Peyer's patch (tissue), 4 donors: ENCODE results near the gene PIR. TPM values are rescaled to one million over a fixed set of nuclear protein-coding genes. Genes with fewer than 3 reads are reported as not detected.

ENCODE experiments used
- DNase-seq, 3 donors: peaks; one replicate each; pipeline ENCODE4 v3.0.0-alpha.2; 2017 to 2019
- H3K27ac ChIP-seq, 4 donors: fragments of 200-600 bp; sonication (generic); one replicate each; pipeline ENCODE4 v1.5.1; 2016 to 2019
- H3K27me3 ChIP-seq, 2 donors: fragments of 200-600 bp; sonication (generic); one replicate each; pipeline ENCODE4 v1.5.1; 2019
- H3K36me3 ChIP-seq, 3 donors: fragments of 200-600 bp; sonication (generic); one replicate each; pipeline ENCODE4 v1.5.1; 2016 to 2019
- H3K4me1 ChIP-seq, 4 donors: fragments of 200-600 bp; sonication (generic); one replicate each; pipeline ENCODE4 v1.5.1; 2016 to 2019
- H3K4me3 ChIP-seq, 4 donors: fragments of 200-600 bp; sonication (generic); 1 replicate in 3 of 4; 2 replicates in 1 of 4; pipeline ENCODE4 v1.5.1; 2016 to 2019; ENCODE audit warnings: mild to moderate bottlenecking in 1 of 4
- H3K9me3 ChIP-seq, 4 donors: fragments of 200-600 bp; sonication (generic); one replicate each; pipeline ENCODE4 v1.5.1; 2016 to 2019; ENCODE audit warnings: mild to moderate bottlenecking in 1 of 4
- POLR2A ChIP-seq, 2 donors: fragments of 450-650 bp; IDR thresholded peaks; one replicate each; pipeline ENCODE4 v1.5.1; 2017; ENCODE audit warnings: antibody characterized with exemption in 2 of 2, mild to moderate bottlenecking in 2 of 2, moderate library complexity in 2 of 2
- total RNA-seq, 4 donors: library from RNA; depleted of rRNA; stranded (reverse); fragments of >200 nt; gene quantifications; one replicate each; pipeline ENCODE4 v1.1.0, GENCODE V29; 2016
- TF ChIP-seq, protein P1 (sequence below), 6 experiments: fragments of 450-650 bp in 4 of 6; fragments of 200-600 bp in 2 of 6; sonication (generic) in 1 of 6; IDR thresholded peaks; one replicate each; pipeline ENCODE4 v1.5.1; 2017 to 2019; ENCODE audit warnings: antibody characterized with exemption in 6 of 6, mild to moderate bottlenecking in 3 of 6, moderate library complexity in 1 of 6

Gene PIR
- total RNA-seq, 4 donors from 2014 or later = 5.7 to 23.1 (median 15.8) TPM

DNA sequence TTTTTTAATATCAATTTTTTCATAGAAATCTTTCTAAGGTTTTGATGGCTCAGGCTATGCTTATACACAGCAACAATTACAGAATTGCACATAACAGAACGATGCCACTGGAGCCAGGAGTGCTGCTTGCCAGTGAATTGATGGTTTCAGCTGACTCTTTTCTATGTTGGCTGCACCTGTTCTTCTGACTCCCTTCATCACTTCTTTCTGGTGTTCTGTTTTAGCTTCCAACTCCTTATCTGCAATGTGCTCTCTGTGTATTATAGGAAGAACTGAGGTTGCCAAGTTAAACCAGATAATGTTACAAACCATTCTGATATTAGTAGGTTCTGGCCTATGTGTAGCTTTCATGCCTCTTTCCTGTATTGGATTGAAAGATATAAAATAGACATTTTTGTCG lies 97.3 kb downstream of the PIR start:
- Histone ChIP-seq H3K36me3 (no peaks in the 10 kb centered on the region), H3K4me3 (no peak overlapping the region), H3K27me3 (no peaks in the 10 kb centered on the region), H3K9me3 (no peaks in the 10 kb centered on the region), H3K27ac (no peak overlapping the region), H3K4me1 (no peaks in the 10 kb centered on the region)
- DNase-seq = no peak
- TF ChIP-seq, protein P1, sequence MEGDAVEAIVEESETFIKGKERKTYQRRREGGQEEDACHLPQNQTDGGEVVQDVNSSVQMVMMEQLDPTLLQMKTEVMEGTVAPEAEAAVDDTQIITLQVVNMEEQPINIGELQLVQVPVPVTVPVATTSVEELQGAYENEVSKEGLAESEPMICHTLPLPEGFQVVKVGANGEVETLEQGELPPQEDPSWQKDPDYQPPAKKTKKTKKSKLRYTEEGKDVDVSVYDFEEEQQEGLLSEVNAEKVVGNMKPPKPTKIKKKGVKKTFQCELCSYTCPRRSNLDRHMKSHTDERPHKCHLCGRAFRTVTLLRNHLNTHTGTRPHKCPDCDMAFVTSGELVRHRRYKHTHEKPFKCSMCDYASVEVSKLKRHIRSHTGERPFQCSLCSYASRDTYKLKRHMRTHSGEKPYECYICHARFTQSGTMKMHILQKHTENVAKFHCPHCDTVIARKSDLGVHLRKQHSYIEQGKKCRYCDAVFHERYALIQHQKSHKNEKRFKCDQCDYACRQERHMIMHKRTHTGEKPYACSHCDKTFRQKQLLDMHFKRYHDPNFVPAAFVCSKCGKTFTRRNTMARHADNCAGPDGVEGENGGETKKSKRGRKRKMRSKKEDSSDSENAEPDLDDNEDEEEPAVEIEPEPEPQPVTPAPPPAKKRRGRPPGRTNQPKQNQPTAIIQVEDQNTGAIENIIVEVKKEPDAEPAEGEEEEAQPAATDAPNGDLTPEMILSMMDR (IDR thresholded peaks at IDR 0.05) = no peak
- TF ChIP-seq POLR2A (IDR thresholded peaks at IDR 0.05) = no peak

DNA sequence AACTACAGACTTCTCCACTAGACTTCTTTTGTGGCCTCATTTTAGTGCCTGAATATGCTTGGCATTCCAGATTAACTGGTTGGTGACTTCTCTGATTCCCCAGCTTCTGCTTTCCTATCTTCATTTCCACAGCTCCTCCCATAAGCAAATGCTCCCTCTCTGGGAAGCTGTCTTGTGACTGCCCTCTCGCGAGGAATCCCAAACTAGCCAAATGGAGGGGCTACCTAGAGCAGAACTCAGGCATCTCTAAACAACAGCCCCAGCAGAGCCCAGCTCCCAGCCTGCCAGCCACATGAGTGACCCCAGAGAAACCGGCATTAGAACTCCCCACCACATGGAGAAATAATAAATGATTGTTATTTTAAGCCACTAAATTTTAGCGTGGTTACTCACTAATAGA lies 101.3 kb downstream of the PIR start:
- Histone ChIP-seq H3K9me3 (no peaks in the 10 kb centered on the region), H3K4me1 (no peaks in the 10 kb centered on the region), H3K27me3 (no peaks in the 10 kb centered on the region), H3K4me3 (no peak overlapping the region), H3K36me3 (no peaks in the 10 kb centered on the region), H3K27ac (no peak overlapping the region)
- TF ChIP-seq POLR2A (IDR thresholded peaks at IDR 0.05) = no peak
- TF ChIP-seq, protein P1 (IDR thresholded peaks at IDR 0.05) = no peak
- DNase-seq = no peak

DNA sequence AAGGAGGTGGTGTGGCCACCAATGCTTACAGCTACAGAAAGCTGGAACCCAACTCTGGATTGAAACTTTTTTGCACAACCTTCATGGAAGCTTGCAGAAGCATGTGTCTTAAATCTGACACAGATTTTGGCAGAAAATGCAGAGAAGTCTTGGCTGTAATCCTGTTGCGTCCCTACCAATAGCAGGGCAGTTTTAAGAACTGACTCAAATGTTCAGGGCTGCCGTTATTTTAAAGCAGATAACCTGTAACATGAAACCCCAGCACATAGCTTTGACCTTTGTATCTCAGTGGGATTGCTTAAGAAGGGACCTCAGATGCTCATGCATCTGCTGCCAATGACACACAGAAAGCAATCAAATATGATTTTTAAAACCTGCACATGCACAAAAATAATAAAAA lies 108.8 kb downstream of the PIR start, which contains the start of gene VEGFD:
VEGFD (minus strand) TSS at position 110 of the 400 bp plus-strand sequence. CDS start 467 bp downstream, outside the sequence.
- no peak within 1 kb of the TSS for H3K4me3 ChIP-seq
- H3K9me3 ChIP-seq = no peaks in the 10 kb centered on the region
- H3K36me3 ChIP-seq = no peaks in the 10 kb centered on the region
- TF ChIP-seq POLR2A (IDR thresholded peaks at IDR 0.05) = no peak
- TF ChIP-seq, protein P1 (IDR thresholded peaks at IDR 0.05) = no peak
- no peak within 1 kb of the TSS for H3K27ac ChIP-seq
- H3K27me3 ChIP-seq = no peaks in the 10 kb centered on the region
- H3K4me1 ChIP-seq = no peaks in the 10 kb centered on the region
- DNase-seq = no peak

DNA sequence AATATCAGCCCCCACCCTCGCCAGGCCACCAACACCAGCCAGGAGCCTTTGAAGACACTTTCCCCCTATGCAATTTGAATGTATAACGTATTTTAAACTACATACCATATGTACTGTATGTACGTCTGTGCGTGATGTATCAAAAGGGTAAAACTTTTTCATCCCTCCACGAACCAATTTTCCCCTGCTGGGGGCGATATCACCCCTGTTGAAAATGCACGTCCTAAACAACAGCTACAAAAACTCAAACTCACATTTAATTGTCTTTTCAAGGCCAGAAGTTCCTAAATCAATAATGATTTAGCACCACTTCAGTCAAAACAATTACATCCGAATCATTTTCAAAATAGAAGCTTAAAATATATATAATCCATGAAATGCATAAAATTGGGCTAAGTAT lies 110.3 kb downstream of the PIR start:
- Histone ChIP-seq H3K27me3 (no peaks in the 10 kb centered on the region), H3K4me3 (no peak overlapping the region), H3K9me3 (no peaks in the 10 kb centered on the region), H3K36me3 (no peaks in the 10 kb centered on the region), H3K4me1 (no peaks in the 10 kb centered on the region), H3K27ac (no peak overlapping the region)
- TF ChIP-seq POLR2A (IDR thresholded peaks at IDR 0.05) = no peak
- TF ChIP-seq, protein P1 (IDR thresholded peaks at IDR 0.05) = no peak
- DNase-seq = no peak

DNA sequence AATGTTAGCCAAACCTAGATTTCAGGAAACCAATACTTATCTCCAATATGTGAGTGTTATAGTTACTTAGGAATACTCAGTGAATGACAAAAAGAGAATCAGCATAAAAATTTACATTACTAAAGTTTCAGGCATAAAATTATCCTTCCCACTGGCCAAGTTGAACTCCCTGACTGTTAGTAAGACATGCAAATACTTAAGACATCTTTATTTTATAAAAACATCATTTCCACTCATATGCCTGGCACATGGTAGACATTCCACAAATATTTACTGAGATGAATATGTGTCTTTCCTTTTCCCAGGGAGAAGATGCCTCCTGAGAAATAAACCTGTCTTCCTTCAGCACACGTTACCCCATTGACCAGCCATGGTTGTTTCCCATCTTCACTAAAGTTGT lies 116.2 kb downstream of the PIR start:
- TF ChIP-seq, protein P1 (IDR thresholded peaks at IDR 0.05) = no peak
- no peaks in the 10 kb centered on the region for H3K4me1 ChIP-seq
- no peaks in the 10 kb centered on the region for H3K9me3 ChIP-seq
- DNase-seq = no peak
- H3K27ac ChIP-seq = no peak overlapping the region
- no peaks in the 10 kb centered on the region for H3K36me3 ChIP-seq
- no peak overlapping the region for H3K4me3 ChIP-seq
- H3K27me3 ChIP-seq = no peaks in the 10 kb centered on the region

DNA sequence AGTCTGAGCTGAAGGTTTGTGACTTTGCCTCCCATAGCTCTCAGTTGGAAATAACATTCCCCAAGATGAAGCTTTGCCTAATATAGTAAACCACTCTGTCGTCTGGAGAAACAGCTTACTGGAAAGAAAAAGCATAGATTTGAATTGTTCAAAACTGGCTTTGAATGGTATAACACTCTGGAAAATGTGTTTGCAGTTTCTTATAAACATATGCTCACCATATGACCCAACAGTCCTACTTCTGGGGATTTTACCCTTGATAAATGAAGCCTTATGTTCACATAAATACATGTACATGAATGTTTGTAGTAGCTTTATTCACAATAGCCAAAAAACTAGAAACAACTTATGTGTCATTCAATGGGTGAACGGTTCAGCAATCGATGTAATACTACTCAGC lies 119.2 kb downstream of the PIR start:
- Histone ChIP-seq H3K4me1 (no peaks in the 10 kb centered on the region), H3K27me3 (no peaks in the 10 kb centered on the region), H3K9me3 (no peaks in the 10 kb centered on the region), H3K36me3 (no peaks in the 10 kb centered on the region), H3K4me3 (no peak overlapping the region), H3K27ac (no peak overlapping the region)
- TF ChIP-seq, protein P1 (IDR thresholded peaks at IDR 0.05) = no peak
- no peak for TF ChIP-seq POLR2A (IDR thresholded peaks at IDR 0.05)
- DNase-seq = no peak
